K562 (cell line): Measurements from ENCODE around the gene FEV. TPM values are rescaled to one million over a fixed set of nuclear protein-coding genes. Genes with fewer than 3 reads are reported as not detected.

Experiments used
- ARID3A ChIP-seq: IDR thresholded peaks from 2 replicates; pipeline ENCODE4 v1.6.1; 2012; ENCODE audit warnings: low read depth, low read length, improper control_type of control experiment, borderline replicate concordance
- CREB1 ChIP-seq, 2 experiments: sonication (generic) in 1 of 2; formaldehyde crosslinking in 1 of 2; IDR thresholded peaks; 2 replicates each; pipeline versions ENCODE4 v1.6.1 to v1.8.0; 2012 to 2022; ENCODE audit warnings: inconsistent platforms in 1 of 2, mild to moderate bottlenecking in 1 of 2, missing genetic modification reagents in 1 of 2, moderate library complexity in 1 of 2
- CTCF ChIP-seq, 3 experiments: IDR thresholded peaks in 2 of 3; conservative IDR thresholded peaks in 1 of 3; 2 replicates each; pipeline ENCODE4 v1.5.1; 2011 to 2012; ENCODE audit warnings: low read length in 3 of 3, mild to moderate bottlenecking in 3 of 3, control low read depth in 2 of 3, improper control_type of control experiment in 1 of 3, inconsistent platforms in 1 of 3, low read depth in 1 of 3, mixed read lengths in 1 of 3, moderate library complexity in 1 of 3; ENCODE audit not compliant: insufficient read depth in 2 of 3
- HMBOX1 ChIP-seq: sonication (generic); IDR thresholded peaks from 2 replicates; pipeline ENCODE4 v1.6.1; 2016
- MAFK ChIP-seq: IDR thresholded peaks from 2 replicates; pipeline ENCODE4 v1.6.1; 2011; ENCODE audit warnings: low read length, improper control_type of control experiment
- POLR2A ChIP-seq: fragments of 450-650 bp; conservative IDR thresholded peaks from 2 replicates; pipeline ENCODE4 v1.6.1; 2016
- POLR2G ChIP-seq: fragments of 200-400 bp; formaldehyde crosslinking; IDR thresholded peaks from 2 replicates; pipeline ENCODE4 v1.6.1; 2017; ENCODE audit warnings: low read depth, mild to moderate bottlenecking, antibody characterized with exemption, low read length, moderate library complexity
- POLR3A ChIP-seq: IDR thresholded peaks from 2 replicates; pipeline ENCODE4 v1.6.1; 2011; ENCODE audit warnings: borderline replicate concordance, mild to moderate bottlenecking, moderate library complexity; ENCODE audit not compliant: insufficient read length, insufficient read depth; ENCODE audit errors: extremely low read depth
- RBM25 ChIP-seq: fragments of 200-400 bp; formaldehyde crosslinking; IDR thresholded peaks from 2 replicates; pipeline ENCODE4 v1.6.1; 2018; ENCODE audit warnings: low read length, low read depth, moderate library complexity; ENCODE audit not compliant: severe bottlenecking
- SRSF1 ChIP-seq: fragments of 200-400 bp; formaldehyde crosslinking; IDR thresholded peaks from 2 replicates; pipeline ENCODE4 v1.6.1; 2017; ENCODE audit warnings: mild to moderate bottlenecking, low read depth, low read length, moderate library complexity
- SUPT5H ChIP-seq: fragments of 450-650 bp; IDR thresholded peaks from 2 replicates; pipeline ENCODE4 v1.6.1; 2016
- TARDBP ChIP-seq: fragments of 450-650 bp; IDR thresholded peaks from 2 replicates; pipeline ENCODE4 v1.6.1; 2016
- TFAP4 ChIP-seq: sonication (generic); formaldehyde crosslinking; IDR thresholded peaks from 2 replicates; pipeline ENCODE4 v1.8.0; 2022; ENCODE audit warnings: missing genetic modification reagents, mild to moderate bottlenecking, moderate library complexity, borderline replicate concordance
- TSC22D4 ChIP-seq: fragments of 450-650 bp; IDR thresholded peaks from 2 replicates; pipeline ENCODE4 v1.6.1; 2016; ENCODE audit warnings: missing genetic modification characterization, missing biosample characterization, control low read depth
- ZBTB33 ChIP-seq: sonication (generic); formaldehyde crosslinking; IDR thresholded peaks from 2 replicates; pipeline ENCODE4 v1.8.1; 2023; ENCODE audit warnings: mild to moderate bottlenecking, missing genetic modification reagents
- ZC3H4 ChIP-seq: sonication (generic); formaldehyde crosslinking; IDR thresholded peaks from 2 replicates; pipeline ENCODE4 v1.9.0; 2021; ENCODE audit warnings: missing genetic modification reagents, borderline replicate concordance
- ZFX ChIP-seq: sonication (generic); formaldehyde crosslinking; IDR thresholded peaks from 2 replicates; pipeline ENCODE4 v1.8.0; 2022; ENCODE audit warnings: mild to moderate bottlenecking, missing genetic modification reagents, moderate library complexity
- ZNF253 ChIP-seq: fragments of 250-450 bp; sonication (Bioruptor Pico); conservative IDR thresholded peaks from 2 replicates; pipeline ENCODE4 v1.6.1; 2021; ENCODE audit warnings: mild to moderate bottlenecking
- ZNF551 ChIP-seq: fragments of 250-450 bp; sonication (Bioruptor Pico); IDR thresholded peaks from 2 replicates; pipeline ENCODE4 v1.5.0; 2021; ENCODE audit warnings: mild to moderate bottlenecking, moderate library complexity
- polyA plus RNA-seq, 8 experiments: library from polyadenylated mRNA; depleted of rRNA in 4 of 8; stranded (reverse) in 5 of 8; unstranded in 3 of 8; fragments of >200 nt; fragmentation: Nextera tagmentation in 2 of 8; fragmentation: Illumina TruSeq in 1 of 8; extraction: Ambion mirVana in 2 of 8; extraction: Trizol in 1 of 8; gene quantifications; 2 replicates each; pipeline versions ENCODE4 v1.2.1 to v1.2.3, GENCODE V29; 2011 to 2014; ENCODE audit warnings: inconsistent platforms in 1 of 8, missing spikeins in 1 of 8
- total RNA-seq, 7 experiments: library from RNA; depleted of rRNA in 6 of 7; stranded (reverse); fragments of >200 nt in 6 of 7; fragmentation: Illumina TruSeq in 2 of 7; extraction: Trizol in 2 of 7; gene quantifications; 2 replicates each; pipeline versions ENCODE4 v1.2.1 to v1.2.3, GENCODE V29; 2011 to 2021; ENCODE audit warnings: low replicate concordance in 1 of 7

FEV gene
- total and polyA plus RNA-seq, 9 of the 15 experiments (the other 6 are each of a cell fraction or from before 2014, with no cell fraction given), result 0.08 to 1.6 (median 0.62) TPM; not detected in 1

- TF ChIP-seq ARID3A (no peak), POLR3A (no peak), TSC22D4 (tag) (no peak), MAFK (no peak), HMBOX1 (no peak), ZFX (peak; percentile 35; the same call in 1 of the 2 replicates), TARDBP (0 out of 2 replicates have a peak, but pooled peaks have one; percentile 34), SRSF1 (no peak), POLR2G (peak; percentile 80), CREB1 (IDR thresholded peaks at IDR 0.05) (peak; percentile 94), CREB1 (CRISPR knock-in tag; IDR thresholded peaks at IDR 0.05) (peak; percentile 94), POLR2A (peak; percentile 64), ZNF551 (CRISPR knock-in tag) (no peak), TFAP4 (CRISPR knock-in tag) (peak; percentile 73), ZNF253 (CRISPR knock-in tag) (no peak), RBM25 (no peak), ZC3H4 (CRISPR knock-in tag) (no peak), CTCF (IDR thresholded peaks at IDR 0.05 in 2 of 3, conservative IDR thresholded peaks at IDR 0.05 in 1 of 3; ENCODE audit: insufficient read depth in 2 of 3, low read depth in 1 of 3, low read length in 3 of 3) (peak; percentile 81 to 89 (median 84)), ZBTB33 (CRISPR knock-in tag) (peak; percentile 55), SUPT5H (peak; percentile 72)
Observed at GRCh38 chr2:218995972-218996711, 11.2 kb upstream of the FEV start (continued).
